ENCODE measurements around the gene PTPN2. TPM values are rescaled to one million over a fixed set of nuclear protein-coding genes. Genes with fewer than 3 reads are reported as not detected.

Gene PTPN2
- total RNA-seq, 4 donors from 2014 or later = 33.1 to 45.3 (median 37.7) TPM

DNA sequence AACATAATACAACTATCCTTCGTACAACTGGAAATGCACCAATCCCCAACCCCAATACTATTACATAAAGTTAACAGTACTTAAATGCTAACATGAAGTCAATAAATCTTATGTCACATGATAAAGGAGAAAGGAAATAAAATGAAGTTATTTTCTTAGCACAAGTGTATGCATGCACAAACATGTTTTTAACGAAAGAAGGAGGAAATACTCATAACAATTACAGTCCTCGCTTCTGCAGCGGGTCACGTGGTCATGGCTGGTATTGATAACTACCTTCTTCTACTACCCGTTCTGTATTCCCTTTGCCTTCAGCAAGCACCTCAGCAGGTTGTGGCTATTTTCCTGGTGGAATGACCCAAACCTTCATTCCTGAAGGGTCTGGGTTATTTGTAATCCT, 129.5 kb downstream of the PTPN2 start:
- Histone ChIP-seq H3K27me3 (no peaks in the 10 kb centered on the region), H3K4me3 (replicated peaks in 1 of 3) (no peak overlapping the region), H3K4me1 (no peaks in the 10 kb centered on the region), H3K36me3 (no peaks in the 10 kb centered on the region), H3K27ac (no peak overlapping the region), H3K9me3 (no peaks in the 10 kb centered on the region)
- intact Hi-C loops (cut with DNase I) = no loop called here
- no peak for DNase-seq
- TF ChIP-seq POLR2A (IDR thresholded peaks at IDR 0.05) = no peak
- TF ChIP-seq, protein P1, sequence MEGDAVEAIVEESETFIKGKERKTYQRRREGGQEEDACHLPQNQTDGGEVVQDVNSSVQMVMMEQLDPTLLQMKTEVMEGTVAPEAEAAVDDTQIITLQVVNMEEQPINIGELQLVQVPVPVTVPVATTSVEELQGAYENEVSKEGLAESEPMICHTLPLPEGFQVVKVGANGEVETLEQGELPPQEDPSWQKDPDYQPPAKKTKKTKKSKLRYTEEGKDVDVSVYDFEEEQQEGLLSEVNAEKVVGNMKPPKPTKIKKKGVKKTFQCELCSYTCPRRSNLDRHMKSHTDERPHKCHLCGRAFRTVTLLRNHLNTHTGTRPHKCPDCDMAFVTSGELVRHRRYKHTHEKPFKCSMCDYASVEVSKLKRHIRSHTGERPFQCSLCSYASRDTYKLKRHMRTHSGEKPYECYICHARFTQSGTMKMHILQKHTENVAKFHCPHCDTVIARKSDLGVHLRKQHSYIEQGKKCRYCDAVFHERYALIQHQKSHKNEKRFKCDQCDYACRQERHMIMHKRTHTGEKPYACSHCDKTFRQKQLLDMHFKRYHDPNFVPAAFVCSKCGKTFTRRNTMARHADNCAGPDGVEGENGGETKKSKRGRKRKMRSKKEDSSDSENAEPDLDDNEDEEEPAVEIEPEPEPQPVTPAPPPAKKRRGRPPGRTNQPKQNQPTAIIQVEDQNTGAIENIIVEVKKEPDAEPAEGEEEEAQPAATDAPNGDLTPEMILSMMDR (IDR thresholded peaks at IDR 0.05) = no peak
- 88 to 92% methylated on average over 6 of the region's 6 CpGs for WGBS, 2 donors

DNA sequence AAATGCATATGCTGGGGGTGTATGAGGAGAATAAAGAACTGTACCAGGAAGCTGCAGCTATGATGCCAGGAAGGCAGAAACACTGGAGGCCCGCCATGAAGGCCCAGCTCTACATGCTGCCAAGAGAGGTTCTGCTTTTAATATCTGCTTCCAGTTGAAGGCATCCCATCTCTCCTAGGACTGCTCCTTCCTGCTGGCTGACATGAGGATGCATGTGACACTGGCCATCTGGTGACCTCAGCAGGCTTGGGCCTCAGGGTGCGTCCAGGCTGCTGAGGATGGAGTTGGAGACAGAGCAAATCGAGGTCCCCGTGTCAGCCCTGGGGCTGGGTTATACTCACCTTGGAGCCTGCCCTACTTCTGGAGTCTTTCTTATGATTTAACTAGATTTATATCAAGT, 132.1 kb downstream of the PTPN2 start:
- no peak overlapping the region for H3K27ac ChIP-seq
- no peaks in the 10 kb centered on the region for H3K9me3 ChIP-seq
- TF ChIP-seq POLR2A (IDR thresholded peaks at IDR 0.05) = no peak
- TF ChIP-seq, protein P1 (IDR thresholded peaks at IDR 0.05) = no peak
- H3K36me3 ChIP-seq = no peaks in the 10 kb centered on the region
- intact Hi-C loops (cut with DNase I) = no loop called here
- no peaks in the 10 kb centered on the region for H3K27me3 ChIP-seq
- DNase-seq = no peak
- no peaks in the 10 kb centered on the region for H3K4me1 ChIP-seq
- H3K4me3 ChIP-seq (replicated peaks in 1 of 3) = no peak overlapping the region
- WGBS, 2 donors = 72 to 78% methylated on average over 4 of the region's 4 CpGs

DNA sequence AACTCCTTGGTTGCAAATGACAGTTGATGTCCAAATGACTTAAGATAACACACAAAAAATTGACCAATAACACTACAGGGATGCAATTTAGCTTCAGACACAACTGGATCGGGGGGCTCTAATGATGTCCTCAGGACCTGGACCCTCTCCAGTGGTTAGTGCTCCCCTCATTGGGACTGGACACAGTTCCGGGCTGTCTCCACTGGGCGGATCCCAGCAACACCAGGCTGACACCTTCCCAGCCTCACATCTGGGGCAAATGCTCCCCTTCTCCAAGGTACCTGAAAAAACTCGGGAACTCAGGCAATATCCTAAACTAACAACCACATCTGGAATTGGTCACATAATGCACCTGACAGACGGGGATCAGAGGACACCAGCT, 132.5 kb downstream of the PTPN2 start:
- Histone ChIP-seq H3K36me3 (no peaks in the 10 kb centered on the region), H3K9me3 (no peaks in the 10 kb centered on the region), H3K27me3 (no peaks in the 10 kb centered on the region), H3K27ac (no peak overlapping the region), H3K4me3 (replicated peaks in 1 of 3) (no peak overlapping the region), H3K4me1 (no peaks in the 10 kb centered on the region)
- TF ChIP-seq, protein P1 (IDR thresholded peaks at IDR 0.05) = no peak
- no peak for TF ChIP-seq POLR2A (IDR thresholded peaks at IDR 0.05)
- no peak for DNase-seq
- WGBS, 2 donors = 90 to 94% methylated on average over 4 to 5 of the region's 5 CpGs
- intact Hi-C loops (cut with DNase I) = no loop called here

DNA sequence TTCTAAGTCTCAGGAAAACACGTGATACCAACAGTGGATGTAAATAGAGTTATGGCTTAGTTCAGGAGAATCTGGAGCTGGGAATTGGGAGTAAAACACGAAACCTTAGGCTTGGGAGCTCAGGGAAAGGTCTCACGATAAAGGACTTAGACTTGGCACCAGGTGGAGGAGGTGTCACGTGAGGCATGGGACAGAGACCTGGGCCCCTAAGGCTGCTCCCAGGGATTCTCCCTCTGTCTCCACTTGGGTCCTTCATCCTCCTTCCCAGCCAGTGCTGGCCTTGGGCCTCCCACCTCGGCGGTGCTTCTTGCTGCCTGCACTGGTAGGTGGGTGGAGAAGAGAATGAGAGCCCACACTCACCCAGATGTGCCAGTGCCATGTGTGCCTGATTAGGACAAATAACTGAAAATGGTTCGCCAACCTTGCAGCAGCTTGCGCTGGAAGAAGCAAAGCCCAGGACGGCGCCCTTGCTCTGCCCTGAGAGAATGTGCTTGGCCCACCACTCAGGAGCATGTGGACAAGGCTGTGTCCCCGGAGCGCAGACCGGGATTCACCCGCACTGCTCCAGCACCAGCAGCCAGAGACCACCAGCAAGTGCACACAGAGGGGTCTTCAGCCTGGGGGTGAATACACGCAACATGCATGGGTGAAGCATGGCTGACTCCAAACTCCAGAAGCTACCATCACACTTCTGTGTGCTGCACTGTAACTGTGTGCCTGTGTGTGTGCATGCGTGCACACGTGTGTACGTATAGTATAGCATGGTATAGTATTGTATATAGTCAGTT, 133.1 kb downstream of the PTPN2 start:
- intact Hi-C loops (cut with DNase I) = no loop called here
- TF ChIP-seq POLR2A (IDR thresholded peaks at IDR 0.05) = no peak
- TF ChIP-seq, protein P1 (IDR thresholded peaks at IDR 0.05) = no peak
- no peak overlapping the region for H3K4me3 ChIP-seq (replicated peaks in 1 of 3)

DNA sequence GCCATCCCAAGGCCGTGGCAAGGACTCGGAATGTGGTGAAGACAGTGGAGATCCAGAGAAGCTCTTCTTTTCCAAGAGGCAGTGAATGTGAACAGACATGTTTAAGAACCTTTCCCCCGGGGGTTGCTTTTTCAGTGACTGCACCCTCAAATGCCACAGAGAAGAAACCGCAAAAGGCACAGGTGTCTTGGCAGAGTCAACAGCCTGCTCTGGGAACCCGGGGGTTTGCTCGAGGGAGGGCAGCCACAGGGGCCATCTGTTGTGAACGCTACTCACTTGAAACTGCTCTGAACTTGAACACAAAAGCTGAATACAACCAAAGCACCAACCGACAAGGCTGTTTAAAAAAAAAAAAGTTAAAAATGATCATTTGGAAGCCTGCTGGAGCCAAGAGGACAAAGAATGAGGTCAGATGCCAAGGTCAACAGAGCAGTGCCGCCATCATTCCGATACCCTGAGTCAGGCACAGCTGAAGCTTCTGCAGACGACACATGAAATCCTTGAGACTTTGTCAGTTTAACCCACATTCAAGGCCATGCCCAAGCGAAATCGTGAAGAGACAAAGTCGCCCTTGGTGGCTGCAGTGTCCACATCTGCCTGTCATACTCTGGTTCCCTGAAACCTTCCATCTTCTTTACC, 133.8 kb downstream of the PTPN2 start:
- H3K27ac ChIP-seq = no peak overlapping the region
- no peaks in the 10 kb centered on the region for H3K4me1 ChIP-seq
- no peak overlapping the region for H3K4me3 ChIP-seq (replicated peaks in 1 of 3)
- no peaks in the 10 kb centered on the region for H3K27me3 ChIP-seq
- no peaks in the 10 kb centered on the region for H3K9me3 ChIP-seq
- DNase-seq = no peak
- H3K36me3 ChIP-seq = no peaks in the 10 kb centered on the region
- WGBS, 2 donors = 68 to 70% methylated on average over 14 of the region's 14 CpGs
- intact Hi-C loops (cut with DNase I) = no loop called here
- TF ChIP-seq, protein P1 (IDR thresholded peaks at IDR 0.05) = no peak
- TF ChIP-seq POLR2A (IDR thresholded peaks at IDR 0.05) = no peak

More for the DNA sequence above, 133.1 kb downstream of the PTPN2 start:
- WGBS, 2 donors = 91 to 95% methylated on average over 16 to 18 of the region's 18 CpGs
- DNase-seq = no peak
- no peaks in the 10 kb centered on the region for H3K4me1 ChIP-seq
- H3K36me3 ChIP-seq = no peaks in the 10 kb centered on the region
- H3K9me3 ChIP-seq = no peaks in the 10 kb centered on the region
- no peak overlapping the region for H3K27ac ChIP-seq
- H3K27me3 ChIP-seq = no peaks in the 10 kb centered on the region
